GM19328 (cell line): Measurements from ENCODE around the gene CAMTA1.
"Not testable (repeated sequence)": the region's sequence is repeated elsewhere in the genome, so short reads cannot be mapped to it uniquely, and the experiment has no call there.

Experiments used
- ATAC-seq: cut with Tn5 transposase; IDR thresholded peaks from one replicate; pipeline ENCODE4 v1.9.1; 2021; ENCODE audit warnings: mild to moderate bottlenecking, moderate library complexity; ENCODE audit not compliant: unreplicated experiment

Gene CAMTA1

GRCh38 chr1:7120863-7121621, 335.8 kb downstream of the CAMTA1 start:
- ATAC-seq, result no peak

- ATAC-seq, result no peak
These were observed 336.4 kb downstream of the CAMTA1 start for GRCh38 chr1:7121622-7121988.

- no peak for ATAC-seq
These were observed 342.2 kb downstream of the CAMTA1 start for GRCh38 chr1:7127322-7128075.

- ATAC-seq, result no peak
These were observed 343.0 kb downstream of the CAMTA1 start for GRCh38 chr1:7128293-7128692.

GRCh38 chr1:7130127-7130526, 344.9 kb downstream of the CAMTA1 start:
- ATAC-seq, result no peak

- ATAC-seq, result no peak
These were observed 350.2 kb downstream of the CAMTA1 start for GRCh38 chr1:7135493-7135892.

- no peak for ATAC-seq
These were observed 351.1 kb downstream of the CAMTA1 start for GRCh38 chr1:7136166-7136953.

GRCh38 chr1:7140251-7140650, 355.0 kb downstream of the CAMTA1 start:
- no peak for ATAC-seq

GRCh38 chr1:7145947-7146346, 360.7 kb downstream of the CAMTA1 start:
- ATAC-seq, result no peak

GRCh38 chr1:7146710-7147109, 361.5 kb downstream of the CAMTA1 start:
- ATAC-seq, result no peak

- not testable (repeated sequence) for ATAC-seq
These were observed 362.5 kb downstream of the CAMTA1 start for GRCh38 chr1:7147581-7148282.

- ATAC-seq, result no peak
These were observed 364.0 kb downstream of the CAMTA1 start for GRCh38 chr1:7149080-7149838.

- ATAC-seq, result no peak
These were observed 365.5 kb downstream of the CAMTA1 start for GRCh38 chr1:7150724-7151280.

- no peak for ATAC-seq
These were observed 366.7 kb downstream of the CAMTA1 start for GRCh38 chr1:7151978-7152377.

- no peak for ATAC-seq
These were observed 367.4 kb downstream of the CAMTA1 start for GRCh38 chr1:7152655-7153054.

GRCh38 chr1:7153464-7153863, 368.2 kb downstream of the CAMTA1 start:
- ATAC-seq, result no peak

GRCh38 chr1:7159116-7159781, 374.0 kb downstream of the CAMTA1 start:
- ATAC-seq, result no peak

GRCh38 chr1:7168554-7168953, 383.3 kb downstream of the CAMTA1 start:
- not testable (repeated sequence) for ATAC-seq

- no peak for ATAC-seq
These were observed 385.9 kb downstream of the CAMTA1 start for GRCh38 chr1:7171168-7171567.
